ENCODE results near the gene LNX2.

DNA sequence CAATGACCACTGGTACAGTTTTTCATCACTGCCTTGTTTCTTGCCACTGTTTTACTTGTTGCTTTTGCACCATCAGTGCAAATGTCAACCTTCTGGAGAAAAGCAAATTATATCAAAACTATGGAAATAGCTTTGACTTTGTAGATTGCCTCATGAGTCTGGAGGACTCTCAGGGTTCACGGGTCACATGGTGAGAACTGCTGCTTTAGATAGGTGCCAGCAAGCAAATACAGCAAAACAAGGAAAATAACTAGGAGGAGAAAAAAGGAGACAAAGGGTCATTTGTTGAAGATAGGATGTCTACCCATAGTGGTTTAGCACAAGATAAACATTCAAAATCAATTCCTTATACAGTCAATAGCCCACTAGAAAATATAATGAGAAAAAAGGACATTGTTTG, 34.5 kb upstream of the LNX2 start:
- TF ChIP-seq POLR2A (IDR thresholded peaks at IDR 0.05) (no peak), POLR2AphosphoS5 (IDR thresholded peaks at IDR 0.05) (no peak)
- TF ChIP-seq, protein P1, sequence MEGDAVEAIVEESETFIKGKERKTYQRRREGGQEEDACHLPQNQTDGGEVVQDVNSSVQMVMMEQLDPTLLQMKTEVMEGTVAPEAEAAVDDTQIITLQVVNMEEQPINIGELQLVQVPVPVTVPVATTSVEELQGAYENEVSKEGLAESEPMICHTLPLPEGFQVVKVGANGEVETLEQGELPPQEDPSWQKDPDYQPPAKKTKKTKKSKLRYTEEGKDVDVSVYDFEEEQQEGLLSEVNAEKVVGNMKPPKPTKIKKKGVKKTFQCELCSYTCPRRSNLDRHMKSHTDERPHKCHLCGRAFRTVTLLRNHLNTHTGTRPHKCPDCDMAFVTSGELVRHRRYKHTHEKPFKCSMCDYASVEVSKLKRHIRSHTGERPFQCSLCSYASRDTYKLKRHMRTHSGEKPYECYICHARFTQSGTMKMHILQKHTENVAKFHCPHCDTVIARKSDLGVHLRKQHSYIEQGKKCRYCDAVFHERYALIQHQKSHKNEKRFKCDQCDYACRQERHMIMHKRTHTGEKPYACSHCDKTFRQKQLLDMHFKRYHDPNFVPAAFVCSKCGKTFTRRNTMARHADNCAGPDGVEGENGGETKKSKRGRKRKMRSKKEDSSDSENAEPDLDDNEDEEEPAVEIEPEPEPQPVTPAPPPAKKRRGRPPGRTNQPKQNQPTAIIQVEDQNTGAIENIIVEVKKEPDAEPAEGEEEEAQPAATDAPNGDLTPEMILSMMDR (IDR thresholded peaks at IDR 0.05) = no peak

Data from breast epithelium (tissue), 3 donors.